ENCODE data around the gene CEP95. TPM values are rescaled to one million over a fixed set of nuclear protein-coding genes. Genes with fewer than 3 reads are reported as not detected.

The CEP95 gene
- total and polyA plus RNA-seq, 4 experiments from 2014 or later, result 6.4 to 108 (median 61.8) TPM

GRCh38 chr17:64498308-64499203, 8.2 kb upstream of the CEP95 start:
- peak in 4 of 5 donors; percentile 26 to 34 (median 30) for DNase-seq
- Histone ChIP-seq H3K4me3 (ENCODE audit: low read length in 2 of 2) (no peak overlapping the region), H3K27me3 (ENCODE audit: insufficient read depth, low read length) (no peaks in the 10 kb centered on the region), H3K9me3 (ENCODE audit: control insufficient read depth in 1 of 2, low read length in 2 of 2) (no peaks in the 10 kb centered on the region), H3K27ac (ENCODE audit: low read depth, low read length) (peak overlapping the region; percentile 79), H3K36me3 (ENCODE audit: insufficient read depth, low read length) (peaks cover 56% of the 10 kb centered on the region), H3K4me1 (ENCODE audit: insufficient read depth, low read length) (peaks cover 88% of the 10 kb centered on the region)
- Mint-ChIP-seq H3K9me3 (peaks cover 0 to 36% (median 0%) of the 10 kb centered on the region in 8 donors), H3K27me3 (no peaks in the 10 kb centered on the region), H3K4me1 (peaks cover 57 to 97% (median 76%) of the 10 kb centered on the region in 4 donors), H3K27ac (peak overlapping the region; percentile 98 to 100 (median 99)), H3K4me3 (peak overlapping the region in 5 of 8 donors; percentile 4 to 100 (median 43)), H3K36me3 (peaks cover 51 to 78% of the 10 kb centered on the region in 2 donors)
- POLR2A ChIA-PET (ENCODE audit: partially characterized antibody), result interaction anchor here (0.6 to 5.2 kb wide), 8 partner anchors 8 to 746 kb away, joined by 3 to 330 read pairs (median 9); partner anchors contain the start of genes CEP95, DDX5 and SMURF2
- CTCF ChIA-PET (ENCODE audit: partially characterized antibody), result interaction anchor here (1.0 to 1.9 kb wide), 4 partner anchors 8 to 151 kb away, joined by 3 to 6 read pairs (median 4); partner anchors contain the start of gene CEP95
- intact Hi-C loops (cut with micrococcal nuclease), result loop anchor here (5.0 to 10.0 kb wide), 2 partner anchors 154 to 481 kb away; no protein-coding TSS in a partner anchor

DNA sequence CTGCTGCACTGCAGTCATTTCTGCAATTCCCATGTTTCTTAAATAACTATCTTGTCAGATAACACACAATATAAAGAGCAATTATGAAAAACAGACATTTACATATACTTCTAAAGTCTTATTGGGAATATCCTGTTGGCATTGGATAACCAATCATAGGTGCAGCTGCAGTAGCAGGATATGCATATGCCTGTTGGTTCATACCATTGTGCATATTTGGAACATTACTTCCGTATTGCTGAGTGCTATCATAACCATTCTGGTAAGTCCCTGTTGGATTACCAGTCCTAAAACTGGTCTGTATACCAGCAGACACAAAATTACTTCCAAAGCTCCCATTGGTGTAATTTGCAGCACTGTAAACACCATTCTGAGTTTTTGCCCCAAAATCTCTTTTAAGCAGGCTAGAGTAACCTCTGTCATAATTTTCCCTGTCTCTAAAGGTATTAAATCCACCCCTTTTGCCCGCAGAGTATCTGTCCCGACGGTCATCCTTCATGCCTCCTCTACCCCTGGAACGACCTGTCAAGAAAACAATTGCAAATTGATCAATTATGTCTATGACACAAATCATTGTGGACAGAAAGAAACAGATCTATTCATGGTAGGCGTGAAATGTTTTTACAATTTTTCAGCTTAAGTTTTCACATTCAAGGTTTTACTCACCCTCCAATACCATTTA, 6.8 kb upstream of the CEP95 start:
- Histone ChIP-seq H3K27me3 (ENCODE audit: insufficient read depth, low read length) (no peaks in the 10 kb centered on the region), H3K4me1 (ENCODE audit: insufficient read depth, low read length) (peaks cover 86% of the 10 kb centered on the region), H3K4me3 (ENCODE audit: low read length in 2 of 2) (no peak overlapping the region), H3K36me3 (ENCODE audit: insufficient read depth, low read length) (peaks cover 70% of the 10 kb centered on the region), H3K9me3 (ENCODE audit: control insufficient read depth in 1 of 2, low read length in 2 of 2) (no peaks in the 10 kb centered on the region), H3K27ac (ENCODE audit: low read depth, low read length) (no peak overlapping the region)
- peak in 4 of 5 donors; percentile 25 to 30 (median 27) for DNase-seq
- intact Hi-C loops (cut with micrococcal nuclease), result loop anchor here (5.0 to 10.0 kb wide), 4 partner anchors 155 to 795 kb away; partner anchors contain the start of genes LIMD2 and SMARCD2
- Mint-ChIP-seq H3K4me1 (peaks cover 59 to 96% (median 76%) of the 10 kb centered on the region in 4 donors), H3K27me3 (no peaks in the 10 kb centered on the region), H3K27ac (peak overlapping the region in 6 of 7 donors; percentile 57 to 99 (median 84)), H3K4me3 (peak overlapping the region in 5 of 8 donors; percentile 4 to 67 (median 32)), H3K9me3 (peaks cover 0 to 40% (median 0%) of the 10 kb centered on the region in 8 donors), H3K36me3 (peaks cover 58 to 88% of the 10 kb centered on the region in 2 donors)
- POLR2A ChIA-PET (ENCODE audit: partially characterized antibody), result interaction anchor here (0.9 to 1.0 kb wide), 2 partner anchors 14 to 80 kb away, joined by 3 read pairs; no protein-coding TSS in a partner anchor
- CTCF ChIA-PET (ENCODE audit: partially characterized antibody), result interaction anchor here (1.6 kb wide), 1 partner anchor 81 kb away, joined by 6 read pairs; no protein-coding TSS in a partner anchor

- Mint-ChIP-seq H3K4me3 (peak overlapping the region in 4 of 8 donors; percentile 9 to 67 (median 35)), H3K36me3 (peaks cover 63 to 93% of the 10 kb centered on the region in 2 donors), H3K27ac (peak overlapping the region in 5 of 7 donors; percentile 43 to 99 (median 84)), H3K9me3 (peaks cover 0 to 44% (median 0%) of the 10 kb centered on the region in 8 donors), H3K4me1 (peaks cover 57 to 93% (median 78%) of the 10 kb centered on the region in 4 donors), H3K27me3 (no peaks in the 10 kb centered on the region)
- H3K4me1 ChIP-seq (ENCODE audit: insufficient read depth, low read length), result peaks cover 81% of the 10 kb centered on the region
- ChIA-PET CTCF (ENCODE audit: partially characterized antibody) (interaction anchor here (1.0 kb wide), 1 partner anchor 587 kb away, joined by 3 read pairs; no protein-coding TSS in a partner anchor), POLR2A (ENCODE audit: partially characterized antibody) (interaction anchor here (0.9 to 7.9 kb wide), 3 partner anchors 10 to 80 kb away, joined by 3 to 110 read pairs (median 3); no protein-coding TSS in a partner anchor)
- peaks cover 71% of the 10 kb centered on the region for H3K36me3 ChIP-seq (ENCODE audit: insufficient read depth, low read length)
- peak in 2 of 5 donors; percentile 19 to 20 for DNase-seq
- H3K27me3 ChIP-seq (ENCODE audit: insufficient read depth, low read length), result no peaks in the 10 kb centered on the region
- intact Hi-C loops (cut with micrococcal nuclease), result loop anchor here (10.0 kb wide), 2 partner anchors 656 to 796 kb away; partner anchors contain the start of genes LIMD2 and SMARCD2
- H3K4me3 ChIP-seq (ENCODE audit: low read length in 2 of 2), result no peak overlapping the region
- H3K9me3 ChIP-seq (ENCODE audit: control insufficient read depth in 1 of 2, low read length in 2 of 2), result no peaks in the 10 kb centered on the region
- H3K27ac ChIP-seq (ENCODE audit: low read depth, low read length), result no peak overlapping the region
Observed at GRCh38 chr17:64500487-64500859, 6.3 kb upstream of the CEP95 start.

DNA sequence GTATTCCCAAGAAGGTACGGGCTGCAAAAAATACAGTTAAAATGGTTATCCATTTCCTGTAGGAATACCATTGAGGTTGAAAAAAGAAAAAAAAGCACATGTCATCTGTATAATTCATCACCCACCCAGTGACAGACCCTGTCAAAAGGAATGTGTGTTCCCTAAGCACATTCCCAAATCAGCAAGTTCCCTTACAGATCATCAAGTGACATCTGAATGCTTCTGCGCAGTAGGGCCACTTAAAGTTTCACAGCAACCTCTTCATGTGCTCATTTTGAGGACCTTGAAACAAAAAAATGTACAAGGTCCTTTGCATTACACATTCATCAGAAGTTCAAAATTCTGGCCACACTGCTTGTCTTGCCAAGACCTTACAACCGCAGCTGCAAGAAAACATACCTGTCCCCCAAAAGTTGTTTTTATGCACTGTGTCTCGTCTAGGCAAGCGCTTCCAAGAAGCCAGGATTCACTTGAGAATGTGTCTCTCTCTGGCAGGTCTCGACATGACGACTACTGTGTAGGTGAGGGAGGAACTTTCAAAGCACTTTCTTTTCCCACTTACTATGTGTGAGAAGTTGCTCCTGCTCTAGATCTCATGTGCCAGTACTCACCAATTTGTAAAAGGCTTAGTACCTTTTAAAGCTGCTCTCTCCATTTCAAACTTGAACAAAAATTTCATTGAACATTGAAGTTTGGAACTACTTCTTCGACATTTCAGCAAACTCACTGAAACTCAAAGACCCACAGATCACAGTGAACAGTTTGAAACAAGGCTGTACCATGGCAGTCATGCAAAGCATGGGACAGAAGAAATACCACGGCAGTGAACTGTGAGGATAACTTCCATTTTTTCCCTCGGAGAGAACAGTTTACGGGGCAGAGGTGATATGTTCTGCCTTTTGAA, 5.7 kb upstream of the CEP95 start:
- Histone ChIP-seq H3K27me3 (ENCODE audit: insufficient read depth, low read length) (no peaks in the 10 kb centered on the region), H3K27ac (ENCODE audit: low read depth, low read length) (no peak overlapping the region), H3K36me3 (ENCODE audit: insufficient read depth, low read length) (peaks cover 71% of the 10 kb centered on the region), H3K4me3 (ENCODE audit: low read length in 2 of 2) (no peak overlapping the region), H3K9me3 (ENCODE audit: control insufficient read depth in 1 of 2, low read length in 2 of 2) (no peaks in the 10 kb centered on the region), H3K4me1 (ENCODE audit: insufficient read depth, low read length) (peaks cover 75% of the 10 kb centered on the region)
- Mint-ChIP-seq H3K27ac (peak overlapping the region; percentile 5 to 99 (median 84)), H3K36me3 (peaks cover 65 to 97% of the 10 kb centered on the region in 2 donors), H3K4me1 (peaks cover 55 to 95% (median 74%) of the 10 kb centered on the region in 4 donors), H3K4me3 (peak overlapping the region in 5 of 8 donors; percentile 5 to 66 (median 26)), H3K9me3 (peaks cover 0 to 45% (median under 1%) of the 10 kb centered on the region in 8 donors), H3K27me3 (peaks cover 0 to 2% of the 10 kb centered on the region in 2 donors)
- ChIA-PET CTCF (ENCODE audit: partially characterized antibody) (interaction anchor here (0.6 to 6.2 kb wide), 4 partner anchors 8 to 587 kb away, joined by 3 to 62 read pairs (median 4); no protein-coding TSS in a partner anchor), POLR2A (ENCODE audit: partially characterized antibody) (interaction anchor here (0.9 to 7.9 kb wide), 3 partner anchors 10 to 81 kb away, joined by 3 to 110 read pairs (median 3); no protein-coding TSS in a partner anchor)
- intact Hi-C loops (cut with micrococcal nuclease), result loop anchor here (10.0 kb wide), 2 partner anchors 656 to 796 kb away; partner anchors contain the start of genes LIMD2 and SMARCD2
- peak in 4 of 5 donors; percentile 15 to 25 (median 24) for DNase-seq

- Mint-ChIP-seq H3K27ac (peak overlapping the region; percentile 16 to 99 (median 81)), H3K9me3 (peaks cover 0 to 44% (median under 1%) of the 10 kb centered on the region in 8 donors), H3K4me1 (peaks cover 51 to 94% (median 68%) of the 10 kb centered on the region in 4 donors), H3K4me3 (peak overlapping the region in 5 of 8 donors; percentile 34 to 66 (median 35)), H3K27me3 (peaks cover 0 to 4% of the 10 kb centered on the region in 2 donors), H3K36me3 (peaks cover 65 to 95% of the 10 kb centered on the region in 2 donors)
- CTCF ChIA-PET (ENCODE audit: partially characterized antibody), result interaction anchor here (0.5 to 6.2 kb wide), 4 partner anchors 9 to 474 kb away, joined by 3 to 62 read pairs (median 4); no protein-coding TSS in a partner anchor
- no peaks in the 10 kb centered on the region for H3K9me3 ChIP-seq (ENCODE audit: control insufficient read depth in 1 of 2, low read length in 2 of 2)
- DNase-seq, result peak in 1 of 5 donors; percentile 18
- H3K4me3 ChIP-seq (ENCODE audit: low read length in 2 of 2), result no peak overlapping the region
- POLR2A ChIA-PET (ENCODE audit: partially characterized antibody), result interaction anchor here (7.9 kb wide), 1 partner anchor 11 kb away, joined by 110 read pairs; no protein-coding TSS in a partner anchor
- peaks cover 73% of the 10 kb centered on the region for H3K4me1 ChIP-seq (ENCODE audit: insufficient read depth, low read length)
- peak overlapping the region; percentile 98 for H3K27ac ChIP-seq (ENCODE audit: low read depth, low read length)
- intact Hi-C loops (cut with micrococcal nuclease), result loop anchor here (10.0 kb wide), 2 partner anchors 657 to 797 kb away; partner anchors contain the start of genes LIMD2 and SMARCD2
- no peaks in the 10 kb centered on the region for H3K27me3 ChIP-seq (ENCODE audit: insufficient read depth, low read length)
- H3K36me3 ChIP-seq (ENCODE audit: insufficient read depth, low read length), result peaks cover 71% of the 10 kb centered on the region
Observed at GRCh38 chr17:64502021-64502420, 4.8 kb upstream of the CEP95 start.

Measured in CD4-positive, alpha-beta memory T cell (primary cell).